ENCODE results near the gene HTRA1.

Gene HTRA1

GRCh38 chr10:122458693-122459092 lies 2.7 kb upstream of the HTRA1 start:
- no peak for TF ChIP-seq CTCF (IDR thresholded peaks at IDR 0.05; ENCODE audit: low read depth, low read length, missing control alignments)

GRCh38 chr10:122459561-122460273 lies 1.6 kb upstream of the HTRA1 start:
- TF ChIP-seq CTCF (IDR thresholded peaks at IDR 0.05; ENCODE audit: low read depth, low read length, missing control alignments): no peak
- in situ Hi-C loops (cut with HindIII; ENCODE audit: low sequenced_read_pairs): no loop called here
- DNase-seq (ENCODE audit: low read depth): peak; percentile 54

More at GRCh38 chr10:122458693-122459092, 2.7 kb upstream of the HTRA1 start:
- no peak overlapping the region for H3K4me3 ChIP-seq (ENCODE audit: low read depth, low read length)
- no peak for DNase-seq (ENCODE audit: low read depth)
- in situ Hi-C loops (cut with HindIII; ENCODE audit: low sequenced_read_pairs): no loop called here

GRCh38 chr10:122460891-122461293 lies 461 bp upstream of the HTRA1 start:
- in situ Hi-C loops (cut with HindIII; ENCODE audit: low sequenced_read_pairs): no loop called here
- DNase-seq (ENCODE audit: low read depth): no peak
- peak overlapping the region; percentile 63 for H3K4me3 ChIP-seq (ENCODE audit: low read depth, low read length)
- TF ChIP-seq CTCF (IDR thresholded peaks at IDR 0.05; ENCODE audit: low read depth, low read length, missing control alignments): no peak

More at GRCh38 chr10:122459561-122460273, 1.6 kb upstream of the HTRA1 start:
- no peak overlapping the region for H3K4me3 ChIP-seq (ENCODE audit: low read depth, low read length)

- peak overlapping the region; percentile 63 for H3K4me3 ChIP-seq (ENCODE audit: low read depth, low read length)
- in situ Hi-C loops (cut with HindIII; ENCODE audit: low sequenced_read_pairs): no loop called here
- TF ChIP-seq CTCF (IDR thresholded peaks at IDR 0.05; ENCODE audit: low read depth, low read length, missing control alignments): no peak
- no peak for DNase-seq (ENCODE audit: low read depth)
Observed at GRCh38 chr10:122461729-122462532, 578 bp downstream of the HTRA1 start.

GRCh38 chr10:122462533-122463465 lies 1.4 kb downstream of the HTRA1 start:
- no peak for TF ChIP-seq CTCF (IDR thresholded peaks at IDR 0.05; ENCODE audit: low read depth, low read length, missing control alignments)
- in situ Hi-C loops (cut with HindIII; ENCODE audit: low sequenced_read_pairs): no loop called here
- peak overlapping the region; percentile 63 for H3K4me3 ChIP-seq (ENCODE audit: low read depth, low read length)
- DNase-seq (ENCODE audit: low read depth): no peak

Data from astrocyte of the cerebellum (primary cell).